Activated CD4-positive, alpha-beta T cell treated with anti-CD3 and anti-CD28 coated beads, Interleukin-2, amount 50 U/mL, for 4 hours (primary cell): ENCODE measurements around the gene KCNE2.

Source experiments
- DNase-seq, 2 experiments: peaks; one replicate each; pipeline ENCODE4 v3.0.0-alpha.2; 2020

Gene KCNE2

GRCh38 chr21:34363733-34364132, at the start of gene KCNE2:
TSS of gene KCNE2 (plus strand) at chr21:34364006. CDS start at chr21:34370479, 6,473 bp downstream.
- no peak for DNase-seq

GRCh38 chr21:34319585-34319984, 44.2 kb upstream of the KCNE2 start:
- no peak for DNase-seq

- DNase-seq = no peak
These were observed 43.8 kb upstream of the KCNE2 start for GRCh38 chr21:34320011-34320410.

- no peak for DNase-seq
These were observed 33.8 kb upstream of the KCNE2 start for GRCh38 chr21:34330055-34330454.

- DNase-seq = no peak
These were observed 32.1 kb upstream of the KCNE2 start for GRCh38 chr21:34331726-34332125.

- DNase-seq = no peak
These were observed 31.5 kb upstream of the KCNE2 start for GRCh38 chr21:34332347-34332746.

GRCh38 chr21:34333121-34333739, 30.6 kb upstream of the KCNE2 start:
- DNase-seq = no peak

GRCh38 chr21:34335316-34335715, 28.5 kb upstream of the KCNE2 start:
- DNase-seq = no peak

GRCh38 chr21:34336245-34336644, 27.6 kb upstream of the KCNE2 start:
- no peak for DNase-seq

GRCh38 chr21:34336756-34337391, 26.9 kb upstream of the KCNE2 start:
- no peak for DNase-seq

- no peak for DNase-seq
These were observed 26.1 kb upstream of the KCNE2 start for GRCh38 chr21:34337741-34338140.

GRCh38 chr21:34338226-34338625, 25.6 kb upstream of the KCNE2 start:
- no peak for DNase-seq

GRCh38 chr21:34340061-34340460, 23.7 kb upstream of the KCNE2 start:
- no peak for DNase-seq

GRCh38 chr21:34342476-34342875, 21.3 kb upstream of the KCNE2 start:
- no peak for DNase-seq

- DNase-seq = no peak
These were observed 20.5 kb upstream of the KCNE2 start for GRCh38 chr21:34343347-34343746.

- no peak for DNase-seq
These were observed 19.9 kb upstream of the KCNE2 start for GRCh38 chr21:34343838-34344381.

GRCh38 chr21:34344584-34344983, 19.2 kb upstream of the KCNE2 start:
- DNase-seq = no peak

- no peak for DNase-seq
These were observed 18.5 kb upstream of the KCNE2 start for GRCh38 chr21:34345091-34345871.

- DNase-seq = no peak
These were observed 17.9 kb upstream of the KCNE2 start for GRCh38 chr21:34345892-34346291.

GRCh38 chr21:34348890-34349519, 14.8 kb upstream of the KCNE2 start:
- DNase-seq = no peak

GRCh38 chr21:34351786-34352241, 12.0 kb upstream of the KCNE2 start:
- DNase-seq = no peak

- DNase-seq = no peak
These were observed 11.2 kb upstream of the KCNE2 start for GRCh38 chr21:34352556-34352955.

- no peak for DNase-seq
These were observed 10.6 kb upstream of the KCNE2 start for GRCh38 chr21:34353182-34353581.
